Stomach (tissue), 9 donors: Measurements from ENCODE around the gene CBX4. TPM values are rescaled to one million over a fixed set of nuclear protein-coding genes. Genes with fewer than 3 reads are reported as not detected.

Experiments used
- DNase-seq, 2 donors: peaks; one replicate each; pipeline versions ENCODE4 v3.0.0 to v3.0.0-alpha.2; 2013 to 2019
- H3K27ac ChIP-seq, 5 donors: fragments of 200-600 bp in 4 of 5; sonication (generic) in 4 of 5; one replicate each; pipeline ENCODE4 v1.5.1; 2013 to 2019; ENCODE audit warnings: mild to moderate bottlenecking in 1 of 5, moderate library complexity in 1 of 5
- H3K27me3 ChIP-seq, 3 donors: fragments of 200-600 bp; sonication (generic); one replicate each; pipeline ENCODE4 v1.5.1; 2017 to 2019; ENCODE audit warnings: mixed run types in 1 of 3
- H3K36me3 ChIP-seq, 4 donors: fragments of 200-600 bp; sonication (generic); 1 replicate in 3 of 4; 2 replicates in 1 of 4; pipeline ENCODE4 v1.5.1; 2016 to 2019
- H3K4me1 ChIP-seq, 4 donors: fragments of 200-600 bp; sonication (generic); one replicate each; pipeline ENCODE4 v1.5.1; 2016 to 2019
- H3K4me3 ChIP-seq, 4 donors: fragments of 200-600 bp; sonication (generic) in 3 of 4; one replicate each; pipeline ENCODE4 v1.5.1; 2016 to 2019; ENCODE audit warnings: mild to moderate bottlenecking in 1 of 4
- H3K9me3 ChIP-seq, 4 donors: fragments of 200-600 bp; sonication (generic); one replicate each; pipeline ENCODE4 v1.5.1; 2016 to 2019
- EP300 ChIP-seq: sonication (generic); formaldehyde crosslinking; IDR thresholded peaks from one replicate; pipeline ENCODE4 v1.6.1; 2017; ENCODE audit warnings: antibody characterized with exemption
- POLR2A ChIP-seq, 4 donors: fragments of 450-650 bp; IDR thresholded peaks; one replicate each; pipeline ENCODE4 v1.6.1; 2016; ENCODE audit warnings: antibody characterized with exemption in 4 of 4, control low read depth in 2 of 4, mild to moderate bottlenecking in 1 of 4, moderate library complexity in 1 of 4
- POLR2AphosphoS5 ChIP-seq, 3 donors: sonication (generic); formaldehyde crosslinking; IDR thresholded peaks; one replicate each; pipeline ENCODE4 v1.6.1; 2016; ENCODE audit warnings: antibody characterized with exemption in 3 of 3
- WGBS, 5 donors: extraction: QIAGEN DNeasy Blood & Tissue Kit in 3 of 5; methylation state at CpG; one replicate each; pipeline versions ENCODE4 v1.1.5 to v1.1.7; 2013 to 2018; 5-methylcytosine and 5-hydroxymethylcytosine counted together
- intact Hi-C: fragments of 100-400 bp; cut with DNase I; formaldehyde crosslinking; loops from one replicate; pipeline ENCODE4 v1.15.1; 2023; ENCODE audit warnings: low total_unique reads
- polyA plus RNA-seq, 3 donors: library from polyadenylated mRNA; stranded (reverse); fragments of 200-250 nt; gene quantifications; one replicate each; pipeline ENCODE4 v1.2.3, GENCODE V29; 2013
- total RNA-seq, 5 donors: library from RNA; depleted of rRNA; stranded (reverse); fragments of >200 nt; gene quantifications; one replicate each; pipeline versions ENCODE4 v1.1.0 to v1.2.3, GENCODE V29; 2014 to 2016
- TF ChIP-seq, protein P1 (sequence below), 7 experiments: fragments of 450-650 bp in 4 of 7; fragments of 200-600 bp in 3 of 7; sonication (generic) in 3 of 7; IDR thresholded peaks; one replicate each; pipeline ENCODE4 v1.5.1; 2016 to 2019; ENCODE audit warnings: antibody characterized with exemption in 7 of 7, control low read depth in 2 of 7, mild to moderate bottlenecking in 1 of 7
- donor health status: healthy with polysubstance abuse.
- donor health status: Bipolar disorder and iron deficiency.
- donor health status: healthy.

The CBX4 gene
- total and polyA plus RNA-seq, 8 donors, result 1.8 to 10.6 (median 8.3) TPM

GRCh38 chr17:79850571-79851460 is 11.6 kb upstream of the CBX4 start:
- Histone ChIP-seq H3K27ac (no peak overlapping the region), H3K4me3 (no peak overlapping the region), H3K4me1 (peaks cover 8 to 19% (median 13%) of the 10 kb centered on the region in 4 donors), H3K36me3 (no peaks in the 10 kb centered on the region), H3K9me3 (no peaks in the 10 kb centered on the region), H3K27me3 (peaks cover 0 to 27% (median 0%) of the 10 kb centered on the region in 3 donors)
- TF ChIP-seq EP300, result no peak
- DNase-seq, result no peak
- intact Hi-C loops, result no loop called here
- WGBS, 5 donors, result 81 to 92% (median 90%) methylated on average over 10 to 18 of the region's 18 CpGs

DNA sequence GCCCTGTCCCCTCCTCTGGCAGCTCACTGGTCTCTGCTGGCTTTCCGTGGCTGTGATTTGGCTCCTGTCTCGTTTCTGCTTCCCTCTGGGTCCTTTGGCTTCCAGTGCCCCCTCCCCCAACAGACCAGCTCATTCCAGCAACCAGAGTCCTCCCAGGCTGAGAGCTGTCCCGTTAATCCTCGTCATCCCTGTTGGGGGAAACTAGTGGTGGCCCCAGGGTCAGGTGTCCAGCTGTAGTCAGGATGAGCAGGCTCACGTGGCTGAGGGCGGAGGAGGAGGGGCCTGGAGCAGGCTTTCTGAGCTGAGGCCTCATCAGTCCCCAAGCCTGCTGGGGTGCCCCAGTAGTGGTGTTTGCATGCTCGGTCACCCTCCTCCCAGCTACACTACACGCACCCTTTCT is 10.7 kb upstream of the CBX4 start:
- no peak overlapping the region for H3K4me3 ChIP-seq
- intact Hi-C loops, result no loop called here

DNA sequence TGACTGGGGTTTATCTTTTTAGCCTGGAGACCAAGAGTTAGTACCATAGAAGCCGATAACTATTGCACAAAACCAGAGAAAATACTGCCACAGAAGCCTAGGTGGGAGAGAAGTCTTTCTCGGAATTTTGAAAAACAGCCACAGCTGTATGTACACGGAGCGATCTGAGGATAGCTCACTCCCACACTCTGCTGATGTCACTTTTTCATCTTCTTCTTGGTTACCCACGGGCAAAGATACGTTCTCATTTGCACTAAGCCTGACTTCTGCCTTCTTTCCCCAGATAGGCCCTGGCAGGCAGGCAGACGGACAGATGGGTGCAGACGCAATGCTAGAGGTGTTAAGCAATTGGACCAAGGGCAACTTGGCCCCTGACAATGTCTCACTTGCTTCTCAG is 9.1 kb upstream of the CBX4 start:
- H3K36me3 ChIP-seq, result no peaks in the 10 kb centered on the region
- intact Hi-C loops, result no loop called here
- WGBS, 5 donors, result 76 to 90% (median 88%) methylated on average over 8 of the region's 8 CpGs
- H3K27me3 ChIP-seq, result peaks cover under 1 to 44% (median 9%) of the 10 kb centered on the region in 3 donors
- H3K4me1 ChIP-seq, result peaks cover 30 to 43% (median 37%) of the 10 kb centered on the region in 4 donors
- TF ChIP-seq POLR2A (IDR thresholded peaks at IDR 0.05) (no peak), POLR2AphosphoS5 (IDR thresholded peaks at IDR 0.05) (no peak), EP300 (no peak)
- TF ChIP-seq, protein P1, sequence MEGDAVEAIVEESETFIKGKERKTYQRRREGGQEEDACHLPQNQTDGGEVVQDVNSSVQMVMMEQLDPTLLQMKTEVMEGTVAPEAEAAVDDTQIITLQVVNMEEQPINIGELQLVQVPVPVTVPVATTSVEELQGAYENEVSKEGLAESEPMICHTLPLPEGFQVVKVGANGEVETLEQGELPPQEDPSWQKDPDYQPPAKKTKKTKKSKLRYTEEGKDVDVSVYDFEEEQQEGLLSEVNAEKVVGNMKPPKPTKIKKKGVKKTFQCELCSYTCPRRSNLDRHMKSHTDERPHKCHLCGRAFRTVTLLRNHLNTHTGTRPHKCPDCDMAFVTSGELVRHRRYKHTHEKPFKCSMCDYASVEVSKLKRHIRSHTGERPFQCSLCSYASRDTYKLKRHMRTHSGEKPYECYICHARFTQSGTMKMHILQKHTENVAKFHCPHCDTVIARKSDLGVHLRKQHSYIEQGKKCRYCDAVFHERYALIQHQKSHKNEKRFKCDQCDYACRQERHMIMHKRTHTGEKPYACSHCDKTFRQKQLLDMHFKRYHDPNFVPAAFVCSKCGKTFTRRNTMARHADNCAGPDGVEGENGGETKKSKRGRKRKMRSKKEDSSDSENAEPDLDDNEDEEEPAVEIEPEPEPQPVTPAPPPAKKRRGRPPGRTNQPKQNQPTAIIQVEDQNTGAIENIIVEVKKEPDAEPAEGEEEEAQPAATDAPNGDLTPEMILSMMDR (IDR thresholded peaks at IDR 0.05), result no peak
- no peak for DNase-seq
- H3K27ac ChIP-seq, result no peak overlapping the region
- H3K9me3 ChIP-seq, result no peaks in the 10 kb centered on the region
- H3K4me3 ChIP-seq, result no peak overlapping the region

More for the DNA sequence above, 10.7 kb upstream of the CBX4 start:
- no peak overlapping the region for H3K27ac ChIP-seq
- no peak for TF ChIP-seq POLR2A (IDR thresholded peaks at IDR 0.05)
- no peak for TF ChIP-seq EP300
- TF ChIP-seq, protein P1 (IDR thresholded peaks at IDR 0.05), result no peak
- no peak for TF ChIP-seq POLR2AphosphoS5 (IDR thresholded peaks at IDR 0.05)
- peak in 1 of 2 donors; percentile 41 for DNase-seq
- no peaks in the 10 kb centered on the region for H3K36me3 ChIP-seq
- WGBS, 5 donors, result 76 to 86% (median 83%) methylated on average over 8 of the region's 8 CpGs
- peaks cover 0 to 28% (median 0%) of the 10 kb centered on the region in 3 donors for H3K27me3 ChIP-seq
- H3K9me3 ChIP-seq, result no peaks in the 10 kb centered on the region
- H3K4me1 ChIP-seq, result peaks cover 14 to 28% (median 21%) of the 10 kb centered on the region in 4 donors

DNA sequence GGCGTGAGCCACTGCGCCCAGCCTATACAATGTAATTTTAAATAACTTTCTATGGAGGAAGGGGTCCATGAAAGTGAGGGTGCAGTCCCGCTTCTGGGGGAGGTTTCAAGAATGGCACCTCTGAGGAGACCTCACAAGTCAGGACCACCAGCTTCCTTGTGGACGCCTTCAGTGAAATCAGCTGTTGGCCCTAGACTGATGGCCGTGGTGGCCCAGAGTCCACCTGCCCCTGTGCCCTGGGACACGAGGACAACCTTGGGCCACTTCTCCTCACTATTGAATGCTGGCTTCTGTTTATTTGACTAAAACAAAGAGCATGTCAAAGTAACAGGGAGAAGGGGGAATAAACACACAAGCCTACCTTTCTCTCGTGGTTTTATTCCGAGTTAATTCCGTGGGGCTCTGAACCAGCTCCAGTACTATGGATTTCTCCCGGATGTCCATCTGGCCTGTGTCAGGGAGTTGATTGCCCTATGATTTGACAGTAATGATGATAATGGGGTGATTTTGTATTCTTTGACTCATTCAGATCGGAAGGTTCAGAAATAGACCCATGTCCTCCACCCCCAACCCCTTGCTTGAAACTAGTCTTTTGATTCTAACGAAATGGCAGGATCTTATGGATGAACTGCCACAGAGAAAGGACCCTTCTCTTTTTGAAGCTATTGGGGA is 8.6 kb upstream of the CBX4 start:
- Histone ChIP-seq H3K9me3 (no peaks in the 10 kb centered on the region), H3K36me3 (no peaks in the 10 kb centered on the region), H3K4me3 (no peak overlapping the region), H3K27ac (no peak overlapping the region), H3K27me3 (peaks cover 6 to 49% (median 14%) of the 10 kb centered on the region in 3 donors), H3K4me1 (peaks cover 31 to 44% (median 38%) of the 10 kb centered on the region in 4 donors)
- WGBS, 5 donors, result 79 to 90% (median 82%) methylated on average over 12 of the region's 12 CpGs
- intact Hi-C loops, result no loop called here
- DNase-seq, result no peak
- no peak for TF ChIP-seq POLR2AphosphoS5 (IDR thresholded peaks at IDR 0.05)
- no peak for TF ChIP-seq EP300
- TF ChIP-seq POLR2A (IDR thresholded peaks at IDR 0.05), result no peak
- TF ChIP-seq, protein P1 (IDR thresholded peaks at IDR 0.05), result no peak
